Astrocyte (in vitro differentiated cells and primary cell): Measurements from ENCODE around the gene C6orf47. TPM values are rescaled to one million over a fixed set of nuclear protein-coding genes. Genes with fewer than 3 reads are reported as not detected.

Experiments used
- DNase-seq: peaks from one replicate; pipeline ENCODE4 v3.0.0-alpha.2; 2010; ENCODE audit warnings: low read depth
- FAIRE-seq: peaks from 2 replicates; lab custom pipeline; 2011; peaks lifted over from hg19 to GRCh38; lab: Jason Lieb, UNC
- H2AFZ ChIP-seq: 2 replicates; pipeline ENCODE4 v1.6.0; 2012; ENCODE audit warnings: low read depth, low read length, inconsistent platforms
- H3K27ac ChIP-seq: 2 replicates; pipeline ENCODE4 v1.5.1; 2011; ENCODE audit warnings: low read depth, low read length, inconsistent platforms
- H3K27me3 ChIP-seq: 2 replicates; pipeline ENCODE4 v1.6.0; 2011; ENCODE audit warnings: low read length, inconsistent platforms; ENCODE audit not compliant: insufficient read depth
- H3K36me3 ChIP-seq: 2 replicates; pipeline ENCODE4 v1.5.1; 2011; ENCODE audit warnings: low read length, inconsistent platforms; ENCODE audit not compliant: insufficient read depth
- H3K4me1 ChIP-seq: 2 replicates; pipeline ENCODE4 v1.5.1; 2011; ENCODE audit warnings: low read length, inconsistent platforms; ENCODE audit not compliant: insufficient read depth
- H3K4me2 ChIP-seq: 2 replicates; pipeline ENCODE4 v1.6.0; 2012; ENCODE audit warnings: low read length, inconsistent platforms
- H3K4me3 ChIP-seq: 2 replicates; pipeline ENCODE4 v1.5.1; 2011; ENCODE audit warnings: low read depth, mild to moderate bottlenecking, low read length, inconsistent platforms; ENCODE audit not compliant: insufficient read depth
- H3K79me2 ChIP-seq: 2 replicates; pipeline ENCODE4 v1.6.0; 2012; ENCODE audit warnings: mild to moderate bottlenecking, low read length, inconsistent platforms; ENCODE audit not compliant: insufficient read depth
- H3K9ac ChIP-seq: 2 replicates; pipeline ENCODE4 v1.6.0; 2012; ENCODE audit warnings: mild to moderate bottlenecking, low read length, inconsistent platforms
- H3K9me3 ChIP-seq: 2 replicates; pipeline ENCODE4 v1.5.1; 2012; ENCODE audit warnings: low read depth, mild to moderate bottlenecking, low read length, inconsistent platforms; ENCODE audit not compliant: insufficient read depth
- H4K20me1 ChIP-seq: 2 replicates; pipeline ENCODE4 v1.6.0; 2012; ENCODE audit warnings: low read length, inconsistent platforms; ENCODE audit not compliant: insufficient read depth
- H3K27ac Mint-ChIP-seq: one replicate; pipeline ENCODE4 v1.8.0; 2021; ENCODE audit warnings: mild to moderate bottlenecking, mixed read lengths; ENCODE audit not compliant: unreplicated experiment
- H3K27me3 Mint-ChIP-seq: one replicate; pipeline ENCODE4 v1.8.0; 2021; ENCODE audit warnings: low read depth, mixed read lengths; ENCODE audit not compliant: unreplicated experiment
- H3K36me3 Mint-ChIP-seq: one replicate; pipeline ENCODE4 v1.8.0; 2021; ENCODE audit warnings: low read depth, mixed read lengths; ENCODE audit not compliant: unreplicated experiment
- H3K4me1 Mint-ChIP-seq: one replicate; pipeline ENCODE4 v1.8.0; 2021; ENCODE audit warnings: low read depth, mixed read lengths; ENCODE audit not compliant: unreplicated experiment
- H3K4me3 Mint-ChIP-seq: one replicate; pipeline ENCODE4 v1.8.0; 2021; ENCODE audit warnings: mild to moderate bottlenecking, moderate library complexity, mixed read lengths; ENCODE audit not compliant: unreplicated experiment
- H3K9me3 Mint-ChIP-seq: one replicate; pipeline ENCODE4 v1.8.0; 2021; ENCODE audit warnings: mild to moderate bottlenecking, mixed read lengths; ENCODE audit not compliant: unreplicated experiment
- CTCF ChIP-seq: IDR thresholded peaks from 2 replicates; pipeline ENCODE4 v1.5.1; 2011; ENCODE audit warnings: low read depth, mild to moderate bottlenecking, inconsistent platforms, low read length, moderate library complexity; ENCODE audit not compliant: insufficient read depth
- EZH2 ChIP-seq: IDR thresholded peaks from 2 replicates; pipeline ENCODE4 v1.6.1; 2012; ENCODE audit warnings: mild to moderate bottlenecking, low read length, inconsistent platforms; ENCODE audit not compliant: insufficient read depth
- total RNA-seq: library from RNA; stranded (reverse); gene quantifications from 2 replicates; pipeline ENCODE4 v1.2.1, GENCODE V29; 2021

C6orf47 gene
- total RNA-seq, 1 donor from 2014 or later: 14.7 TPM

GRCh38 chr6:31663126-31663960 lies 2.8 kb upstream of the C6orf47 start:
- H4K20me1 ChIP-seq: peaks cover 29% of the 10 kb centered on the region
- no peaks in the 10 kb centered on the region for H3K9me3 ChIP-seq
- TF ChIP-seq EZH2 (no peak), CTCF (no peak)
- peak overlapping the region; percentile 99 for H3K9ac ChIP-seq
- Mint-ChIP-seq H3K4me1 (peaks cover 35% of the 10 kb centered on the region), H3K9me3 (no peaks in the 10 kb centered on the region), H3K36me3 (peaks cover 9% of the 10 kb centered on the region), H3K4me3 (peak overlapping the region; percentile 98), H3K27me3 (no peaks in the 10 kb centered on the region), H3K27ac (no peak overlapping the region)
- H3K4me2 ChIP-seq: peak overlapping the region; percentile 98
- peaks cover 15% of the 10 kb centered on the region for H3K36me3 ChIP-seq
- H3K27ac ChIP-seq: peak overlapping the region; percentile 90
- DNase-seq (no peak), FAIRE-seq (no peak)
- H2AFZ ChIP-seq: no peak overlapping the region
- peaks cover 43% of the 10 kb centered on the region for H3K4me1 ChIP-seq
- no peaks in the 10 kb centered on the region for H3K27me3 ChIP-seq
- H3K4me3 ChIP-seq: peak overlapping the region; percentile 94
- H3K79me2 ChIP-seq: peaks cover 87% of the 10 kb centered on the region

- peaks cover 12% of the 10 kb centered on the region for H3K36me3 Mint-ChIP-seq
- H3K9me3 Mint-ChIP-seq: no peaks in the 10 kb centered on the region
- no peaks in the 10 kb centered on the region for H3K27me3 Mint-ChIP-seq
- peaks cover 87% of the 10 kb centered on the region for H3K79me2 ChIP-seq
- DNase-seq: no peak
- peaks cover 5% of the 10 kb centered on the region for H3K36me3 ChIP-seq
- H4K20me1 ChIP-seq: peaks cover 30% of the 10 kb centered on the region
- no peaks in the 10 kb centered on the region for H3K9me3 ChIP-seq
- peaks cover 36% of the 10 kb centered on the region for H3K4me1 Mint-ChIP-seq
- H3K4me2 ChIP-seq: peak overlapping the region; percentile 98
- no peak overlapping the region for H2AFZ ChIP-seq
- no peak overlapping the region for H3K9ac ChIP-seq
- H3K4me3 ChIP-seq: no peak overlapping the region
- no peak overlapping the region for H3K27ac ChIP-seq
- peak overlapping the region; percentile 54 for H3K4me3 Mint-ChIP-seq
- peaks cover 50% of the 10 kb centered on the region for H3K4me1 ChIP-seq
- FAIRE-seq: no peak
- H3K27ac Mint-ChIP-seq: no peak overlapping the region
- no peak for TF ChIP-seq EZH2
- TF ChIP-seq CTCF: no peak
- no peaks in the 10 kb centered on the region for H3K27me3 ChIP-seq
Observed at GRCh38 chr6:31662124-31662723, 1.6 kb upstream of the C6orf47 start.
